ENCODE data around the gene SLAMF9. TPM values are rescaled to one million over a fixed set of nuclear protein-coding genes. Genes with fewer than 3 reads are reported as not detected.

Gene SLAMF9
- total and polyA plus RNA-seq, 4 donors: 0.25 to 0.68 (median 0.64) TPM; not detected in 1

GRCh38 chr1:159915571-159916241, 38.3 kb downstream of the SLAMF9 start:
- Histone ChIP-seq H3K27ac (ENCODE audit: low read depth in 1 of 2, low read length in 2 of 2) (no peak overlapping the region), H3K36me3 (ENCODE audit: control insufficient read depth in 4 of 4, insufficient read depth in 3 of 4, low read depth in 1 of 4, low read length in 3 of 4) (peaks cover 8 to 31% (median 22%) of the 10 kb centered on the region in 4 donors), H3K4me1 (ENCODE audit: control insufficient read depth in 4 of 4, insufficient read depth in 4 of 4, low read length in 3 of 4) (peaks cover 0 to 3% (median 0%) of the 10 kb centered on the region in 4 donors), H3K9me3 (ENCODE audit: control insufficient read depth in 4 of 4, low read length in 3 of 4) (no peaks in the 10 kb centered on the region), H3K27me3 (ENCODE audit: control insufficient read depth in 4 of 4, insufficient read depth in 4 of 4, low read length in 3 of 4) (no peaks in the 10 kb centered on the region), H3K9ac (ENCODE audit: low read depth in 1 of 2, low read length in 2 of 2) (no peak overlapping the region), H3K4me3 (ENCODE audit: low read depth in 1 of 3, low read length in 3 of 3) (no peak overlapping the region)
- 76% methylated on average over 5 of the region's 5 CpGs for WGBS
- TF ChIP-seq YY1 (IDR thresholded peaks at IDR 0.05) (no peak), HNF4G (IDR thresholded peaks at IDR 0.05) (no peak), FOXA1 (IDR thresholded peaks at IDR 0.05) (no peak), MAX (IDR thresholded peaks at IDR 0.05) (no peak), NR2F2 (IDR thresholded peaks at IDR 0.05) (no peak), TAF1 (conservative IDR thresholded peaks at IDR 0.05) (no peak), ATF3 (IDR thresholded peaks at IDR 0.05) (no peak), REST (IDR thresholded peaks at IDR 0.05) (no peak), RAD21 (IDR thresholded peaks at IDR 0.05) (no peak), GABPA (IDR thresholded peaks at IDR 0.05 in 1 of 2, conservative IDR thresholded peaks at IDR 0.05 in 1 of 2) (no peak), JUND (IDR thresholded peaks at IDR 0.05) (no peak), CTCF (IDR thresholded peaks at IDR 0.05; ENCODE audit: low read depth, low read length, missing input control) (no peak), EGR1 (IDR thresholded peaks at IDR 0.05; ENCODE audit: low read depth in 2 of 2) (no peak)
- DNase-seq (ENCODE audit: low spot score): no peak

- Histone ChIP-seq H3K4me1 (ENCODE audit: control insufficient read depth in 4 of 4, insufficient read depth in 4 of 4, low read length in 3 of 4) (peaks cover 0 to 3% (median 0%) of the 10 kb centered on the region in 4 donors), H3K9ac (ENCODE audit: low read depth in 1 of 2, low read length in 2 of 2) (no peak overlapping the region), H3K4me3 (ENCODE audit: low read depth in 1 of 3, low read length in 3 of 3) (no peak overlapping the region), H3K27me3 (ENCODE audit: control insufficient read depth in 4 of 4, insufficient read depth in 4 of 4, low read length in 3 of 4) (no peaks in the 10 kb centered on the region), H3K9me3 (ENCODE audit: control insufficient read depth in 4 of 4, low read length in 3 of 4) (no peaks in the 10 kb centered on the region), H3K27ac (ENCODE audit: low read depth in 1 of 2, low read length in 2 of 2) (no peak overlapping the region), H3K36me3 (ENCODE audit: control insufficient read depth in 4 of 4, insufficient read depth in 3 of 4, low read depth in 1 of 4, low read length in 3 of 4) (peaks cover under 1 to 23% (median 12%) of the 10 kb centered on the region in 4 donors)
- 89% methylated on average over 10 of the region's 10 CpGs for WGBS
- no peak for DNase-seq (ENCODE audit: low spot score)
- no peak for TF ChIP-seq MAX (IDR thresholded peaks at IDR 0.05)
- no peak for TF ChIP-seq SP1 (IDR thresholded peaks at IDR 0.05)
- no peak for TF ChIP-seq RAD21 (IDR thresholded peaks at IDR 0.05)
- TF ChIP-seq CTCF (IDR thresholded peaks at IDR 0.05; ENCODE audit: low read depth, low read length, missing input control): no peak
Observed at GRCh38 chr1:159914252-159915018, 39.6 kb downstream of the SLAMF9 start.

Data from liver (tissue), 9 donors.